ENCODE results near the gene FBXO4.
"Not testable (repeated sequence)": the region's sequence is repeated elsewhere in the genome, so short reads cannot be mapped to it uniquely, and the experiment has no call there.

The FBXO4 gene

DNA sequence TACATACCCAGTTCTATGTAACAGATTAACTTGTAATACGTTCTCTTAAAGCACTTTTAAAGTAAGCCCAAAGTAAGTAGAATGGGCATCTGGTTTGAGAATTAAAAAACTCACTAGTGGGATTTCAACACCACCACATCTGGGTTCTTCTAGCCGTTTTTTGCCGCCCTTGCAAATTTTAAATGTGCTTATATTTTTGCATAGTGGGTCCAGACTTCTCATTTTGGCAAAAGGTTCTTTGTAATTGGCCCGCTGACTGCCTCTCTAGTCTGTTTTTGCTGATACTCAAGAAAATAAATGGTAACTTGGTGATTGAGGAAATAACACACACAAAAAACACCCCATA lies 582 bp upstream of the FBXO4 start:
- no peak for DNase-seq

DNA sequence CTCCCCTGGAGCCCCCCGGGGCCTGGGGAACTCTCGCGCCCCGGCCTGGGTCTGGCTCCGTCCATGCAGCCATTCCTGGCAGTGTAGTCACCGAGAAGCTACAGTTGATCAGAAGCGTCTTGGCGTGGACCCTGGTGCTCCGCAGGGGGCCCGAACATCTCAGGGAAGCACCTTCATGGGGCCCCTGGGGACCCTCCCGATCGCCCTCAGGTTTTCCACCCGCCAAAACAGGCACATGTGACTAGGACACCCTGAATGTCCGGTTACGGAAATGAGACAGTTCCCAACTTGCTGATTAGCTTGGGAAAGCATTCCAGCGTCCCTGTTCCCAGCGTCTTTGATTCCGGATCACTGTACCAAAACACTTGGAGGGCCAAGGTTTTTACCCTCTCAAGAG lies 472 bp downstream of the FBXO4 start:
- peak; percentile 31 for DNase-seq

DNA sequence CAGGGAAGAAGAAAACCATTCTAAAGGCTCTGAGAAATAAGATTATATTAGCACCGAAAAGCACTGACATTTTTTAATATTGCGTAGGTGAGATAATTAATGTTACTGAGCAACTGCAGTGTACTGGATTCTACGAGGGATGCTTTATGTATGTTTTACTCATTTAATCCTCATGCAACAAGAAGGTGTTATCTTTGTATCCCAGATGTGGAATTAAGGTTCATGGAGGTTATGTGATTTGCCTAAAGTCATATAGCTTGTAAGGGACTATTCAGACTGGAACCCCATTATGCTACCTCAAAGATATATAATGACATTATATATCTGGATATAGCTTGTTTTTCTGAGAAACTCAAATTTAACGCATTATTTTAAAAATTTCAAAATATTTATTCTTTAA lies 2.5 kb downstream of the FBXO4 start:
- no peak for DNase-seq

DNA sequence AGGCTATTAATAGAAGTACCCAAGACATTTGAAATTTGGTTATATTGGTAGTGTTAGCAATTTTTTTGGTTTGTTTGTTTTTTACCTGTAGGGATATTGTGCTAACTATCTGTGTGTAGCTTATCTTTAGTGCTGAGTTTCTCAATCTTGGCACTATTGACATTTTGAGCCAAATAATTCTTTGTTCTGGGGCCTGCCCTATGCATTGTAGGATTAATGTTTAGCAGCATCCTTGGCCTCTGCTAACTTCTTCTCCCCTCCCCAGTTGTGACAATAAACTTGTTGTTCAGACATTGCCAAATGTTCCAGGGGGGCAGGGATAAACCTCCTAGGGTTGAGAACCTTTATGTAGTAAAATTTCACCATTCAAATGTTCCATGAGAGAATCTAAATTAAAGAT lies 4.0 kb downstream of the FBXO4 start:
- DNase-seq: no peak

DNA sequence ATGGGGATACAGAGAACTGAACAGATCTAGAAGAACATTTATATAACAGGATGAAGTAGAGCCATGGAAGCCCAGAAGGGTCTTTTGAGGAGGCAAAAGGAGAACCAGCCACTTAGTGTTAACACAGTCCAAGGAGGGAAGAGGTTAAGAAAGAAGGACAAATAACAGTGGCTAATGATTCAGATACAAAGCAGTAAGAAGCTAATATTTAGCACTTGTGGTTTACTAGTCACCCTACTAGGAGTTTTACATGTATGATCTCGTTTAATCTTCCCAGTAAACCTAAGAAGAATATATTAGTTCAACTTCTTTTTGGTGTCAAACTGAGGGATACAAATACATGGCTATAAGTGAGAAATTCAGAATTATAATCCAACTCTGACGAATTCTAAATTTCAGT lies 7.7 kb downstream of the FBXO4 start:
- DNase-seq: no peak

DNA sequence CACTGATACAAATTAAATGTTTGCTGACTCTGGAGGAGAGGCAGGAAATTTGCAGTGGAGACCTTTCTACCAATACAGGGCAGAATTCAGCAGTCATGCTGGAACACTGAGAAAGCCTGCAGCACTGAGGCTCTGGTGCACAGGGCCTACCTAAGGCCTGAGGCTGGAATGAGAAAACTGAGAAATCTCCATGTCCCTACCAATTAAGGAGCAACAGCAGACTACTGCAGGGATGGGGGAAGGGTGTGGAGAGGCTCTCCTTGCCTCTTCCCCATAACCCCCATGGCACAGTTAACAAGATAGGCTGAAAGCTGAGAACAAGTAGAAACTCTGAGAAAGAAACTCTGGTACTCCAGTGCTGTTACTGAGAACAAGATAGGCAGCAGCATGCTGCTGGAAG lies 10.5 kb downstream of the FBXO4 start:
- no peak for DNase-seq

DNA sequence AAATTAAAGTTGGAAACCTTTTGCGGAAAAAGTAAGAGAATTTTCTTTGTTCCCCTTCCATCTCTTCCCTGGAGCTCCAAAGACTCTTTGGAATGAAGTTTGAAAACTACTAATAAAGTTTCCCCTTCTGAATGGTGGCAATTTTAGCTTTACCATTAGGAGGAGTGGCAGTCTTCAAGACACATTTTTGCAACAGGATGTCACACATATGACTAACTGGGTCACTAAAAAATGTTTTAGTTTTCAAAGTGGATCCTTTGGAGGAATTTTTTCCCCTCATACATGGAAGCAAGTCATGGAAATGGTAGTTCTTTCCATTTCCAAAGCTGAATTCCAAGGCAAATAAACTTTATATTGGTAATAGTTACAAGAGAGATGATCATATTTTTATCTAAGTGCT lies 15.6 kb downstream of the FBXO4 start:
- no peak for DNase-seq

DNA sequence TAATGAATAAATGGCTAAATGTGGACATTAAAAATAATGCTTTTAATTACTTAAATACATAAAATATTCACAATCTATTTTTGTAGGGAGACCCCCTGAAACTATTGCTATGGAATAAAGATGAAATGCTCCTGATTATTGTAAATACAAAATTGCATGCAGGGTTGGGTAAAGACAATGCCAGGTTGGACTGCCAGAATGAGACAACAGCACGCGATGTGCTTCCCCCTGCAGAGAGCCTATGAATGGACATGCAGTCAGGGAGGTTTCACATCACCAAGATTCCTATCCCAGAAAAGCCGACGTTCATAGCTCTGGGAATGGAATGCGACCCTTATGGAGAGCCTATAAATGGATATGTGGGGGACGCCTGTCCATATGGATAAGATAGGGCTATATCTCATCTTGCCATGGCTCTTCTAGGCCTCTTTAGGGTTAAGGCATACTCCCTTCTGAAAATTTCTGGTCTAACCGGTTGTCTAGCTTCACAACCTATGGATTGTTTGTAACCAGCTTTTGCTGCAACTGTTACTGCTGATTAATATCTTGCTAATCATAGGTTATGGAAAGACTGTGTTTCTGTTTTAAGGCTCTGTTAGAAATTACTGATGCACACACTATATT lies 20.4 kb downstream of the FBXO4 start:
- DNase-seq: not testable (repeated sequence)

DNA sequence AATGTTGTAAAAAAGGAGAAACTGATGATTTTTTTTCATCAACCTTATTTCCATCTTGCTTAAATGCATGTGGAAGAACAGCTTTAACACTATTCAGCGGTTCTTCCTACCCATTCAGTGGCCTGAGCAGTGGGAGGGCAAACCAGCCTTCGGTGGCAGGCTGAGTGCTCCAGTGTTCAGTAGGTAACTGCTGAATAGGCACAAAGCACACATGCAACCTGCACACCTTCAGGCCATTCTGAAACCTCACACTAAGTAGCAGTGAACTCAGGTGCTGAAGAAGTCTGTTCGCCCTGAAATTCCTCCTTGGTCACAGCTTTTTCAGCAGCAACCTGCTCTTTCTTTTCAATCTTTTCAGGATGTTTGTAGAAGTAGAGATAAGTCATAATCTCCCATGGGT lies 26.1 kb downstream of the FBXO4 start:
- DNase-seq: no peak

DNA sequence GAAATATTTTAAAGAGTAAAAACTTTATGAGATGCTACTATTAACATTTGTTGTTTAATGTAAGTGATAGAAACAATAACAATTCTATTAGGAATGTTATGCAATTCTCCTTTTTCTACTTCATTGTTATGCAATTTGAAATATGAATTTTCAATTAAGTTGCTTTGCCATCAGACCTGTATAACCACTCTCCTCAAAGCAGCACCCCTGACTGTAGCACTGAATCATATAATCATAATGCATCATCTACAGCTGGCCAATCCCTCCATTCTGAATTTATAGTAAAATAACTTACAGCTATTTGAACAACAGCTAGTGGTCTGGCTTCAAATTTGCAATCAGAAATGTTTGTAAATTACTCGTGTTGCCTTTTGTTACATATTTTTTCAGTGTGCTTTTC lies 29.2 kb downstream of the FBXO4 start:
- DNase-seq: no peak

DNA sequence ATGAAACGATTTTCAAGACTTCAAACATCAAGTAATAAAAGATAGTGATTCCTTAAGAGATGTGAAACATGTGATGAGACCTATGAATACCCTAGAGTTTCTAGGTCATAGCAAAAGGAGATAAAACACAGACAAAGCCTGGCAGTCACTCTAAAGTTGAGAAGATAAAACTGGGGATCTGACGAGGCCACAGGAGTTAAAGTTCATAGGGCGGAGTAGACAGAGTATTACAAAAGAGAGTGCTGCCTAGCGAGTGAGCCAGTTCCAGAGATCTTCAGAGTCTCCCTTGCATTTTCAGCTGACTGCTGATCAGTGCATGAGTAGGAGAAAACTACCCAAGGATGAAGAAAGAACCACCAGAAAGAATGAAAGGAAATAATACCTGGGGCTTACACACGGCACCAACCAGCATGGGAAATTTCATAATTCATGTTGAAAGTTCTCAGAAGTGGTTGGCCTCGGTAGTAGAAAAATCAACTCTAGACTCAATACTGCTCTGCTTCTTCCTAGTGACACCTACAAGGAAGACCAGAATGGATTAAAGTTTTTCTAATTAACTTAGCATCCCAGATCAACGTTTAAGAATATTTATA lies 30.4 kb downstream of the FBXO4 start:
- DNase-seq: no peak

DNA sequence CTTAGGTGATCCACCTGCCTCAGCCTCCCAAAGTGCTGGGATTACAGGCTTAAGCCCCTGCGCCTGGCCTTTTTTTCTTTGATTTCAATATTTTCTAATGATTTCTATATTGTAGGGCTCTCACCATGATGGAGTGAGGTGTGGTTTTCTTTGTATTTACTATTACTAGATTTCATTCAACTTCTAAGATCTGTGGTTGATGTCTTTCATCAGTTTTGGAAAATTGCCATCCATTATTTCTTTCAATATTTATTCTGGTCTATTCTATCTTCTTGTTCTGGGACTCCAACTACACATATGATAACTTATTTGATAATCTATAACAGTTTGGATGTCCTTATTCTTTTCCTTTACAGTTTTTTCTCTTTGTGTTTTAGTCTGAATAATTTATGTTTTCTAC lies 31.9 kb downstream of the FBXO4 start:
- no peak for DNase-seq

DNA sequence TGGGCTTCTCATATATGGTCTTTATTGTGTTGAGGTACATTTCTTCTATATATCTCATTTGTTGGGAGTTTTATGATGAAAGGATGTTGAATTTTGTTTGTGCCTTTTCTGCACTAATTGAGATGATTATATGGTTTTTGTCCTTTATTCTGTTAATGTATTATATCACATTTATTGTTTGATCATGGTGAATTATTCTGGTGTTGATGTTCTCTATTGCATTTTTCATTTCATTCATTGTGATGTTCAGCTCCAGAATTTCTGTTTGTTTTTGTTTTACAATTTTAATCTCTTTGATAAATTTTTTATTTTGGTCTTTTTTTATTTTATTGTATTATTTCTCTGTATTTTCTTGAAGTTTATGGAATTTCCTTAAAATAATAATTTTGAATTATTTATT lies 35.4 kb downstream of the FBXO4 start:
- DNase-seq: no peak

DNA sequence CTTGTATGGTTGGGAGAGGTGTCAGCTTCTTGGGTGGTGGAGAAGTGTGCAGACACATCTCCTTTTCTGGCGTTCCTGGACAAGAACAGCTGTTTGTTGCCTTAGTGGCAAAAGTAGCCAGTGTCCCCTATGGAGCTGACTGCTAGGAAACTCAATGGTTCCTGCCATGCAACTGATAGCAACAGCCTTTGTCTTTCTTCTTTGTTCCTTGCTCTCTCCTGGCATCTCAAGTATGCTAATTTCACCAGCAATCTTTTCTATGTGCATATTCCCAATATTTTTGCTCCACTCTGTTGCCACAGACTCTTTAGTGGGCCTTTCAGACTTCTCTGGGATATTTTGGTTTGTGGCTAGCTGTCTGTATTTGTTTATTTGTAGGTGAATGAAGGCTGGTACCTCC lies 36.7 kb downstream of the FBXO4 start:
- DNase-seq: no peak

DNA sequence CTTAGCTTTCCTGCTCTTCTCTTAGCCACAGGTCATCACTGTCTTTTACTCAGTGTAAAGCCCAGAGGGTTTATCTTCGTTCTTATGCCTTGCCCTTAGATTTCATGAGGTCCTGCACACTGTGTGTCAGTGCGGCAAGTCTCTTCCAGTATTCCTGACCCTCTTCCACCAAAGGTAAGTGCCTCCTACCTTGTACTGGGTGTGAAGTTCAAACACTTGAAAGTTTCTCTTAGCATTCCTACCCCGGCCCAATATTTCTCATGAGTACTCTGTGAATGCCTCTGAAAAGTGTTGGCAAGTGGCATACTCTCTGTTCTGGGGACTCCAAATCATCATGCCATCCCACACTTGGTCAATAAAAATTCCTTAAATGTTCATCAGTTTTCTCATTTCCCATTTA lies 37.4 kb downstream of the FBXO4 start:
- no peak for DNase-seq

DNA sequence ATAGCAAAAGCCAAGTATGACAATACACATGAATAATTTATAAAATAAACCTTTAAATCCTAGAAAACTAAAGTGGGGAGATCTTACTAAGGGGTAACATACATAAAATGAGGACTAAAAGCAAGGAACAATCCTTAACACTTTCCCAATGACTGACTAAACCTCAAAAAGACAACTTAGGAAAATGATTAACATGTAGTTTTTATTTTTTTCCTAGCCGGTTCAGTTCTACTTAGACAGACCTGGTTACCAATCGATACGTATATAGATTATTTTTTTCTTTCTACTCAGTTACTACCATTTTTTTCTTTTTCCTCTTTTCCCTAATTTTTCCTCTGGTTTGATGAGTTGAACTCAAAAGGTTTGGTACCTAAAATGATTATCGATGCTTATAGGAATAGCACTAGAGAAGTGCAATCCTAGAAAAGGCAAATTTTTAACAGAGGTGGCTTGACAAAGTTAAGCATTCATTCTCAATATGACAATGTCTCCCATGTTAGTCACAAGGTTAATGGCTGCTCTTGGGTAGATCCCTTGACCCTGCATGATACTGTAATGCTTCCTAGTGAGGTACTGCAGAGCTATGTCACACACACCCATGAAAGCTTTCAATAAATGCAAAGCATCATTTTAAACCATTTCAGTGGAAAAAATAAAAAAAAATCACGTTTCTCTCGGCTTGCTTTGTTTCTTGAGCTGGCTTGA lies 41.5 kb downstream of the FBXO4 start:
- DNase-seq: no peak

DNA sequence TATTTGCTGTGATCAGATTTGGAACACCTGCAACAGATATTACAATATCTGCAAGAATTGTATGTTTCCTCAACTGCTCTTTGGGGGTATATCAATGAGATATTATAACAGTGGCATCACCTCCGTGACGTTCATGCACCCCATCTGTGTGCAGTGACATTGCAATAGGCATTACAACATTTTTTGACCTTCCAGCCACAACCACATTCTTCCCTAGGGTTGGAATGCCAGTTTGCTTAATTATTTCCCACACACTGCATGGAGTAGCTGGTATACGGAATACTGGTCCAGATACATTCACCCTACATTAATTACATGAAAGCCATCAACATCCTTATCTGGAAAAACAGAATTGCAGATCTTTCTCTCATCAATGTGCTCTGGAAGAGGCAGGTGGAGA lies 42.3 kb downstream of the FBXO4 start:
- DNase-seq: no peak

DNA sequence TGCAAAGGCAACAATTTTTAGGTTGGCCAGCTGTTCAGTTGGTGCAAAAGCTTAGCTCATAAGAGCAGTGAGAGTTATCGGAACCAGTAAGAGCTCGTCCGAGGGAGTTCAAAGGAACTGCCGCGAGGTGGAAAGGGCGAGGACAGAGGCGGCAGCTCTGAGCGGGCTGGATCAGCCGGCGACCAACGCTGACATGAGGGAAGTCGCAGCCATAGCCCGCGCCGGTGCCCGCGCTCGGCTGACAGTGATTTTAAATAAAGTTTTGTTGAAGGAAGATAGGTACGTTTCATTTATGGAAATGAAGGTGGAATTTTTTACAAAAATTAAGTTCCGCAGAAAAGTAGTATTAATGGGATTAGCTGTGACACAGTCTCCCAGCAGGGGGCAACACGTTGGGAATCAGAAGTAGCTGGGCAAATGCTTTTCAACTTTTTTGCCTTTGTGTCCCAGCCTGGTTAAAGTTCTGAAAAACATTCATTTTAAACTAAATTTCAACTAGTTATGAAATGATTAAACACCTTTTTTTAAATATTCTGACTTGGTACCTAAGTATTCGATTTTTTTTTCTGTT lies 43.2 kb downstream of the FBXO4 start:
- DNase-seq: no peak

DNA sequence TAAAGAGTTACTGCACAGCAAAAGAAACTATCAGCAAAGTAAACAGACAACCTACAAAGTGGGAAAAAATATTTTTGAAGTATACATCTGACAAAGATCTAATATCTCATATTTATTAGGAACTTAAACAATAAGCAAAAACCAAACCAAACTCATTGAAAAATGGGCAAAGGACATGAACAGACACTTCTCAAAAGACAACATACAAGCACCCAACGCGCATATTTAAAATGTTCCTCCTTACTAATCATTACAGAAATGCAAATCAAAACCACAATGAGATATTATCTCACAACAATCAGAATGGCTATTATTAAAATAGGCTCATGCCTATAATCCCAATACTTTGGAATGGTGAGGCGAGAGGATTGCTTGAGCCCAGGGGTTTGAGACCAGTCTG lies 48.0 kb downstream of the FBXO4 start:
- DNase-seq: no peak

DNA sequence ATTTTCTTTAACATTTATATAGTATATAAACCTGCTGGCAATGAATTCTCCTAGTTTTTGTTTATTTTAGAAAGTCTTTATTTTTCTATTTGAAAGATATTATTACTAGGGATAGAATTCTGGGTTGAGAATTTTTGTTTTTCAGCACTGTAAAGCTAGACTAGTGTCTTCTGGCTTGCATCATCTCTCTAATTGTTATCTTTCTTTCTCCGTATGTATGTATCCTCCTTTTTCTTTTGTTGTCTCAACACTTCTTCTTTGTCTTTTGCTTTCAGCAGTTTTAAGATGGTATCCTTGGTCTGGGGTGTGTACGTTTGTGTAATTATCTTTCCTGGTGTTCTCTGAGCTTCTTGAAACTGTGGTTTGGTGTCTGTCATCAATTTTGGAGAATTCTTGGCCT lies 48.8 kb downstream of the FBXO4 start:
- no peak for DNase-seq

DNA sequence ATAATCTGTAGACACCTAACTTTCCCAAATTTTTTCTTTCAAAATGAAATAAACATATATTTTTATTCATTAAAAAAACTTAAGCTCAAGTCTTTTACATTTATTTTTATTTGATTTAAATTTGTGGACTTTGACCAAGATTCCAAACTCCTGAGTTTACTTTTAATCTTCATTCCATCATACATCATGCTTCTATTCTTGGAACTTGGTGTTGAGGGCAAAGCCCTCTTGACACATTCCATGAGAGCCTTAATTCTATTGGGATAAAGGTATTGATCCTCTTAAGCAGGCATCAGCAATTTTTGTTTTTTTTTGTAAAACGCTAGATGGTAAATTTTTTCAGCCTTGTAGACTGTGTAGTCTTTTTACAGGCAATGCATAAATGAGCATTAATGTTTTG lies 53.6 kb downstream of the FBXO4 start:
- no peak for DNase-seq

DNA sequence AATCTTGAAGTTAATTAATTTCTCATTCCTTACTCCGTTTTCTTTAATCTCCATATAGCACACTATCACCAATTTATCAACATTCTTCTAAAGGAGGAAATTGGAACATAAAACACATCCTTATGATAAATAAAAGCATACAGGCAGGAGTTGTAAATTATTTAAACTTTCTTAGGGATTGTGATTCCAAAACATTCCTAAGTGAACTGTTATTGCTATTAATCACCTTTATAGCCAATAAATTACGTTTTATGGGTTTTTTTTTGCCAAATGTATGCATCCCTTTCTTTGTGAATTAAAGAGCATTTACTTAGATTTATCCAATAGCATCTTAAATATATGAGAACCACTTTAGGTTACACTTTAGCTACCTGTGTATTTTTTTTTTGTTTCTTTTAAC lies 55.3 kb downstream of the FBXO4 start:
- no peak for DNase-seq

DNA sequence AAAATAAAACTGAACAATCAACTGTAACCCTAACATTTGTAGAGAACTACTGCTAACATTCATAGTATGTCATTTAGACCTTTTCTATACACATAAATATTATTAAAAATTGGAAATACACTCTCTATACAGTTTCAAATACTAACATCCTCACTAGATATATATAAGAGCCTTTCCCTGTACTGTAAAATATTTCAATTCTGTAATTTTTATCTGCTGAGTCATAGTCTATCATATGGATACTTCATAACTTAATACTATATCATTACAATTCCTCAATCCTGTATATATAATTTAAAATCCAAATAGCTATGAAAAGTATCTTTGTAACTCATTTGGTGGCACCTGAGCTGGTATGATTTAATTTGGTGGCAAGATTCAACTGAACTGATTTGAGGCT lies 55.8 kb downstream of the FBXO4 start:
- no peak for DNase-seq

DNA sequence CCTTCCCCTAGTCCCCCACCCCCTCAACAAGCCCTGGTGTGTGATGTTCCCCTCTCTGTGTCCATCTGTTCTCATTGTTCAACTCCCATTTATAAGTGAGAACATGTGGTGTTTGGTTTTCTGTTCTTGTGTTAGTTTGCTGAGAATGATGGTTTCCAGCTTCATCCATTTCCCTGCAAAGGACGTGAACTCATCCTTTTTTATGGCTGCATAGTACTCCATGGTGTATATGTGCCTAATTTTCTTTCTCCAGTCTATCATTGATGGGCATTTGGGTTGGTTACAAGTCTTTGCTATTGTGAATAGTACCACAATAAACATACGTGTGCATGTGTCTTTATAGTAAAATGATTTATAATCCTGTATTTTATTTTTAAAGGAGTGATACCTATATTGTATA lies 57.8 kb downstream of the FBXO4 start:
- DNase-seq: not testable (repeated sequence)

DNA sequence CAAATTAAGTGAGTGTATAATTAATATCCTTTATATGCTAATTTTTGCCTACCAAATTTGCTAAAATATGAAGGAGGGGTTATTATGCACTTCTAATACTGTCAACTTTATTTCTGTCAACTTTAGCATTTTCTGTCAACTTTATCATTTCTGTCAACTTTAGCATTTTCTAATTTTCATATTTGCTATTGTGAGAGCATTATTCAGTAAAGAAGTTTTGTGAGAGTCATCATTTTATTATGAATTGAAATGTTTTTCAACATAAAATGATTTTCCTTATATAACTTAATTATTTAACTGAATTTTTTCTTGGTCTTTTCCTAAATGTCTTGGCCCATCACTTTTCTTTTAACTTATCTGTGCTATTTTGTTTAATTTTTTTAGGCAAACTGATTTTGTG lies 58.2 kb downstream of the FBXO4 start:
- DNase-seq: no peak
